Measurements from ENCODE around the gene SPART. TPM values are rescaled to one million over a fixed set of nuclear protein-coding genes. Genes with fewer than 3 reads are reported as not detected.

The SPART gene
- polyA plus RNA-seq, 1 donor from 2014 or later, result 17.9 TPM

- H3K4me3 Mint-ChIP-seq, result no peak overlapping the region
- peaks cover 6% of the 10 kb centered on the region for H3K27me3 Mint-ChIP-seq
- no peak overlapping the region for H3K27ac Mint-ChIP-seq
- no peaks in the 10 kb centered on the region for H3K4me1 Mint-ChIP-seq
- no peaks in the 10 kb centered on the region for H3K36me3 Mint-ChIP-seq
- no peaks in the 10 kb centered on the region for H3K9me3 Mint-ChIP-seq
Observed at GRCh38 chr13:36359301-36359950, 13.2 kb upstream of the SPART start.

- Mint-ChIP-seq H3K4me3 (no peak overlapping the region), H3K27me3 (peaks cover 6% of the 10 kb centered on the region), H3K36me3 (no peaks in the 10 kb centered on the region), H3K4me1 (no peaks in the 10 kb centered on the region), H3K27ac (no peak overlapping the region), H3K9me3 (no peaks in the 10 kb centered on the region)
Observed at GRCh38 chr13:36358175-36358718, 12.1 kb upstream of the SPART start.

GRCh38 chr13:36357692-36358091, 11.5 kb upstream of the SPART start:
- H3K4me1 Mint-ChIP-seq, result no peaks in the 10 kb centered on the region
- H3K36me3 Mint-ChIP-seq, result no peaks in the 10 kb centered on the region
- H3K27me3 Mint-ChIP-seq, result peaks cover 6% of the 10 kb centered on the region
- no peak overlapping the region for H3K4me3 Mint-ChIP-seq
- H3K27ac Mint-ChIP-seq, result no peak overlapping the region
- H3K9me3 Mint-ChIP-seq, result no peaks in the 10 kb centered on the region

DNA sequence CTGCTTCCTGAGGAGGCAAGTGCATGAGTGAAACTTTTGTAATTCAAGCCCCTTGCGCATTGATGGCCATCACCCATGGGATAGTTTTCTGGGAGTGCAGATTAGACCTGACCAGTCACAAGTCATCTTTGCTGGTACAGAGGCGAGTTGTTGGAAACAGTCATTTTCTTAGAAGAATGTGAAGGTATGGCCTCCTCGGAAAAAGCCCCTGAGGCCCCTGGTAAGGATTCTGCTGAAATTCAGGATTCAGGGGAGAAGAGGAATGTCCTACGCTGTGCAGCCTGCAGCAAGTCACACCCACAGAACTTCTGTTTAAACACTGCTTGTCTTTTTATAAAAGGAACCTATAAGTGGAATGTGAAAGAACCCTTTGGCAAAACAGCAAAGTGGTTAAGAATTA, 11.0 kb upstream of the SPART start:
- H3K9me3 Mint-ChIP-seq, result no peaks in the 10 kb centered on the region
- no peak overlapping the region for H3K4me3 Mint-ChIP-seq
- H3K4me1 Mint-ChIP-seq, result no peaks in the 10 kb centered on the region
- H3K27me3 Mint-ChIP-seq, result peaks cover 6% of the 10 kb centered on the region
- no peak overlapping the region for H3K27ac Mint-ChIP-seq
- no peaks in the 10 kb centered on the region for H3K36me3 Mint-ChIP-seq

GRCh38 chr13:36356058-36356457, 9.9 kb upstream of the SPART start:
- Mint-ChIP-seq H3K27ac (no peak overlapping the region), H3K9me3 (no peaks in the 10 kb centered on the region), H3K27me3 (peaks cover 6% of the 10 kb centered on the region), H3K4me1 (no peaks in the 10 kb centered on the region), H3K4me3 (no peak overlapping the region), H3K36me3 (no peaks in the 10 kb centered on the region)

DNA sequence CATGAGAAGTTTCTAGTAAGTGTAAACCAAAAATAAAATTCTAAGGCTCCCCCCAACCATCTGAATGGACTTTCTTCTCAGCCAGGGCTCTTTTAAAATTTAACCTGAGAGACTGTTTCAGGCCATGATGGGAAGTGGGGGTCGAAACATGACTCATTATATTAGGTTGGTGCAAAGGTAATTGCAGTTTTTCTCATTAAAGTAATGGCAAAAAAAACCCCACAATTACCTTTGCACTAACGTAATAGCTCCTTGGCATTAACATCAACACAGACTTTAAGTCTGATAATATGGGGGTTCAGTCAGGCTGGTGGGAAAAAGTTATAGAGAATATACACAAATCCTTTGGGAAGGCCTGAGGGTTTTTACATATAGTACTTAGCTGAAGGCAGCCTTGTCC, 9.4 kb upstream of the SPART start:
- no peak overlapping the region for H3K27ac Mint-ChIP-seq
- H3K36me3 Mint-ChIP-seq, result no peaks in the 10 kb centered on the region

GRCh38 chr13:36354842-36355623, 8.8 kb upstream of the SPART start:
- peaks cover 3% of the 10 kb centered on the region for H3K36me3 Mint-ChIP-seq
- H3K4me3 Mint-ChIP-seq, result no peak overlapping the region
- H3K27ac Mint-ChIP-seq, result no peak overlapping the region
- H3K4me1 Mint-ChIP-seq, result no peaks in the 10 kb centered on the region
- peaks cover 4% of the 10 kb centered on the region for H3K27me3 Mint-ChIP-seq
- H3K9me3 Mint-ChIP-seq, result no peaks in the 10 kb centered on the region

More for the DNA sequence above, 9.4 kb upstream of the SPART start:
- H3K4me1 Mint-ChIP-seq, result no peaks in the 10 kb centered on the region
- peaks cover 6% of the 10 kb centered on the region for H3K27me3 Mint-ChIP-seq
- no peaks in the 10 kb centered on the region for H3K9me3 Mint-ChIP-seq
- H3K4me3 Mint-ChIP-seq, result no peak overlapping the region

GRCh38 chr13:36353001-36353400, 6.8 kb upstream of the SPART start:
- no peaks in the 10 kb centered on the region for H3K4me1 Mint-ChIP-seq
- H3K9me3 Mint-ChIP-seq, result no peaks in the 10 kb centered on the region
- no peak overlapping the region for H3K27ac Mint-ChIP-seq
- H3K36me3 Mint-ChIP-seq, result peaks cover 3% of the 10 kb centered on the region
- H3K27me3 Mint-ChIP-seq, result peaks cover 2% of the 10 kb centered on the region
- no peak overlapping the region for H3K4me3 Mint-ChIP-seq

DNA sequence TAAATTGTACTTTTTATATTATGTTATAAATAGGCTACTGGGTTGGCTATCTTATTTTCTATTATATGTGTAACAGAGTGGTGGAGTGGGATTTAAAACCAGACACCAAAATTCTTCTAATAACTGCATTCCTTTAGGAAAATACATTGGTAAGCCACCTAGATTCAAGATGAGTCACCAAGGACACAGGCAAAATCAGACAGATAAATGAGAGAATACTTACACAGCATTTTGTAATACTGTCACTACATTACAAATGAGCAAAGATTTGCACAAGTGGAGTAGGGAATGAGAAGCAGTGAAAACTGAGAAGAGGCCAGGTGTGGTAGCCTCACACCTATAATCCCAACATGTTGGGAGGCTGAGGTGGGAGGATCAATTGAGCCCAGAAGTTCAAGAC, 6.2 kb upstream of the SPART start:
- Mint-ChIP-seq H3K27ac (no peak overlapping the region), H3K9me3 (no peaks in the 10 kb centered on the region), H3K4me1 (no peaks in the 10 kb centered on the region), H3K4me3 (no peak overlapping the region), H3K27me3 (peaks cover 2% of the 10 kb centered on the region), H3K36me3 (peaks cover 3% of the 10 kb centered on the region)

GRCh38 chr13:36347531-36348210, 1.5 kb upstream of the SPART start:
- peak overlapping the region in 1 of 4 donors; percentile 32 for H3K4me3 Mint-ChIP-seq
- H3K36me3 Mint-ChIP-seq, result peaks cover 3% of the 10 kb centered on the region
- H3K27ac Mint-ChIP-seq, result no peak overlapping the region
- H3K4me1 Mint-ChIP-seq, result peaks cover 7 to 15% (median 7%) of the 10 kb centered on the region in 3 donors
- H3K9me3 Mint-ChIP-seq, result no peaks in the 10 kb centered on the region
- H3K27me3 Mint-ChIP-seq, result peaks cover 7% of the 10 kb centered on the region

DNA sequence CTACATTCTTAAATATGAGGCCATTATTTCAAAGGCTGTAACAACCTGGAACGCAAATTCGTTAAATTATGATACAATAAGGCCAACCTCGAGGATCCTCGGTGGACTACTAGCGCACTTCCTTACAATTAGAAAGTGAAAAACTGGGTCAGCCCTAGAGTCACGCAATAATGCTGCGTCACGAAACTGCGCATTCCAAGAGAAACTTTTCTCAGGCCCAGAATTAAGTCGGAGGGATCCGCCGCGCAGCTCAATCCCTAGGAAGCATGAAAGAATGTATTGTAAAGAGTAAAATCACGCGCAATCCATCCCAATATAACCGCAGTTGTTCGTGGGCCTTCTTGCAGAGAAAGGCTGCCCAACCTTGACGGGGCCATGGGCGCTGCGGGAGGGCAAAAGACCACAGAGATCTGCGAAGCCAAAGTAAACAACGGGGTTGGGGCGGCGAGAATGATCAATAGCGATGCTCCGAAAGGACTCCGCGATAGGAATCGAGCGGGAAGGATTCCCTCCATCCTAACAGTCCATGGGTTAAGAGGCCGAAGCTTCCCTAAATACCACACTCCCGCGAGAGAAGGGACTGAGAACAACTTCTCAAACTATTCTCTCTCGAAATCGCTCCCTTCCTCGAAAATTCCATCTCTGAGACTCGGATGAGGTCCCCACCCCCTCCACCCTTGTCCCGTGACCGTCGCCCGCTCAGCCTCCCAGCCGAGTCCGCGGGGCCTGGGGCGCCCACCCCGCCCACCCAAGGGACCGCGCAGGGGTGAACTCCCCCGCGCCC, 564 bp downstream of the SPART start:
- Mint-ChIP-seq H3K9me3 (no peaks in the 10 kb centered on the region), H3K36me3 (peaks cover 3% of the 10 kb centered on the region), H3K4me3 (peak overlapping the region; percentile 90 to 97 (median 93)), H3K27me3 (peaks cover 7% of the 10 kb centered on the region), H3K27ac (peak overlapping the region; percentile 96 to 99 (median 96)), H3K4me1 (peaks cover 7 to 15% (median 7%) of the 10 kb centered on the region in 3 donors)

DNA sequence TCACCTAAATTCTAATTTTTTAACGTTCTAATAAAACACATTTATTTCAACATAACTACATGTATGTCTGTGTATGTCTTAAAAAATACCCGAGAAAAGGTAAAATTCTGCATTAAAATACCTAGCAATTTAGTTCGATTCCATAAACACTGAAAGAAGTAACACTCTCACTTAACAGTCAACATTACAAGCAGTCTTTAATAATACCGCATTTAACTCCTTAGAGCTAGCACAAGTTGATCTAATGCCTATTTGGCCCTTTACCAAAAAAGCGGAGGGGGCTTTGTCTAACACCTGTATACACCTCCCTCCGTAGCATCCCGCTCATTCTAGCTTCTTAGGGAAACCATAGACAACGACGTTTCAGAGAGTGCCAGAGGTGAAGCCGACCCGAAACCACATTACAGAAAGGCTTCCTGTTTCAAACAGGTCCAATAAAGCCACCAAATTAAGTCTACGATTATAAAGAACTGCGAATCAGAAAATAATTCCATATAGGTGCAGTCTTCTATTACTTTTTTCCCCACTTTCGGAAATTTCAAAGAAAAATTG, 1.2 kb downstream of the SPART start:
- H3K36me3 Mint-ChIP-seq, result no peaks in the 10 kb centered on the region
- peaks cover 7% of the 10 kb centered on the region for H3K27me3 Mint-ChIP-seq
- H3K4me3 Mint-ChIP-seq, result peak overlapping the region; percentile 90 to 97 (median 93)
- peak overlapping the region; percentile 96 to 99 (median 96) for H3K27ac Mint-ChIP-seq
- H3K9me3 Mint-ChIP-seq, result no peaks in the 10 kb centered on the region
- peaks cover 7 to 15% (median 7%) of the 10 kb centered on the region in 3 donors for H3K4me1 Mint-ChIP-seq

DNA sequence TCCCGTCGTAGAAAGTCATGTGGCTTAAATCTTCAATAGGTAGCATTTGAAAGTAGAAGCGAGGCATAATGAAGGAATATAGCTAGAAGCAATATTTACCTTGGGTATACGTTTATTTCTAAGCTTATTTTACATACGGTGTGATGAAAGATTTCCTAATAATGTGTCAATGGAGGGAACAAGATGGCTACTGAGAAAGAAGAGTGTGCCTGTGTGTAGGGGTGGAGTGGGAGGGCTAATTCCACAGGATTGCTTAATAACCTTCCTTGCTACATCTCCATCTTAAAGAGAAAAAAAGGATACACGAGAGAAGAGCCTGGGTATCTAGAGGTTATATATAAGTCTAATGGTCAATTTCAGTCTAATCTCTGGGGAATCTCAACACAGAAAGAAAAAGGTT, 2.0 kb downstream of the SPART start:
- Mint-ChIP-seq H3K36me3 (no peaks in the 10 kb centered on the region), H3K27me3 (peaks cover 7% of the 10 kb centered on the region), H3K27ac (peak overlapping the region in 1 of 3 donors; percentile 16), H3K4me3 (peak overlapping the region in 2 of 4 donors; percentile 36 to 69), H3K4me1 (peaks cover 7 to 15% (median 7%) of the 10 kb centered on the region in 3 donors), H3K9me3 (no peaks in the 10 kb centered on the region)

GRCh38 chr13:36343766-36344165, 2.4 kb downstream of the SPART start:
- H3K27ac Mint-ChIP-seq, result peak overlapping the region in 1 of 3 donors; percentile 16
- peaks cover 7 to 15% (median 7%) of the 10 kb centered on the region in 3 donors for H3K4me1 Mint-ChIP-seq
- H3K27me3 Mint-ChIP-seq, result peaks cover 7% of the 10 kb centered on the region
- H3K36me3 Mint-ChIP-seq, result no peaks in the 10 kb centered on the region
- peaks cover 0 to under 1% (median 0%) of the 10 kb centered on the region in 3 donors for H3K9me3 Mint-ChIP-seq
- peak overlapping the region in 2 of 4 donors; percentile 36 to 69 for H3K4me3 Mint-ChIP-seq

All from IgD-negative memory B cell (primary cell).